NCI-H1105 (cell line): ENCODE data around the gene ZG16.

Experiments
- DNase-seq: peaks from one replicate; lab custom pipeline; 2025; lab: John Stamatoyannopoulos, UW

The ZG16 gene

DNA sequence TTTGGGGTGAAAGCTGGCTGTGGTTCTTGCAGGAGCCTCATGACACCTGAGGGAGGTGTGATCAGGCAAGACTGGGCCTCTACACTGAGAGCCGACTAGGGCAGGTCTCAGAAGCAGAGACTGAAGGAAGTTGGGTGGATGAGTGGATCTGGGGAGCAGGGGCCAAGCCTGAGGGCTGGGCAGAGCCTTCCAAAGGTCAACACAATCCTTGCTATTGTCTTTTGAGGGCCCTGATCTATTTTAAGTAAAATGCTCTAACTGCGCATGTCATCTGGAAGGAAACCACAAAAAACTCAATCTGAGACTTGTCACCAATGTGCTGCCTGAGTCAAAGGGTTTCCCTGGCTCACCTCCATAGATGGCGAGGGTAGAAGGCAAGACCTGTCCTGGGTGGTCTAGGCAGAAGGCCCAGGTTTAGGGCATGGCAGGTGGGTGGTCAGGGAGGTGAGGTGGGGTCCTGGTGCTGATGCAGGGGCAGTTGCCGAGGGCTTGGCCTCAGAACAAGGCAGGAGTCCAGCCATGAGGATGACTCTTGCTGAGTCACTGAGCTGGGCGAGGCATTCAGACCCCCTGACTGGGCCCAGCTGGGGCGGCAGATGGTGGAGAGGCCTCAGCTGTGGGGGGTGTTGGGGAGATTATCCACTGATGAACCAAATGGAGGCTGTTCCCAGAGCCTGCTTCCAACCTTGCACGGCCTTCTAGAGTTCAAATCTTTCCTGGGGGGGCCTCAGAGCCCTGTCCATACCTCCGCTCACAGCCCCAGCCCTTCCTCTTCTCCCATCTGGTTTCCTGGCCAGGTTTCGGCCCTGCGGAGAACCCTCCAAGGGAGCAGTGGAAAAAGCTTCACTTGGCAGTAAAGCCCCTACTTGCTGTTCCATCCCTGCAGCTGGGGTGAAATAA is 47.3 kb downstream of the ZG16 start:
- no peak for DNase-seq

GRCh38 chr16:29826342-29826695 is 48.3 kb downstream of the ZG16 start:
- DNase-seq: no peak

DNA sequence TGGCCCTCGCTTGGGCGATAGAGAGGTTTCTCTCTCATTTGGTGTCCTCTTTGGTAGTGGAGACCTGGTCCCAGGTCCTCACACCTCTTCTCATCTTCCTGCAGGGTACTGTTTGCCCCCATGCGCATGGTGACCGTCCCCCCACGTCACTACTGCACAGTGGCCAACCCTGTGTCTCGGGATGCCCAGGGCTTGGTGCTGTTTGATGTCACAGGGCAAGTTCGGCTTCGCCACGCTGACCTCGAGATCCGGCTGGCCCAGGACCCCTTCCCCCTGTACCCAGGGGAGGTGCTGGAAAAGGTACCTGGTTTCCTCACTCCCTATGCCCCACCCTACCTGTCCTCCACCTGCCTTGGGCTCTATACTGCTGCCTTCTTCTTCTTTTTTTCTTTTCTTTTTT is 52.7 kb downstream of the ZG16 start:
- no peak for DNase-seq

DNA sequence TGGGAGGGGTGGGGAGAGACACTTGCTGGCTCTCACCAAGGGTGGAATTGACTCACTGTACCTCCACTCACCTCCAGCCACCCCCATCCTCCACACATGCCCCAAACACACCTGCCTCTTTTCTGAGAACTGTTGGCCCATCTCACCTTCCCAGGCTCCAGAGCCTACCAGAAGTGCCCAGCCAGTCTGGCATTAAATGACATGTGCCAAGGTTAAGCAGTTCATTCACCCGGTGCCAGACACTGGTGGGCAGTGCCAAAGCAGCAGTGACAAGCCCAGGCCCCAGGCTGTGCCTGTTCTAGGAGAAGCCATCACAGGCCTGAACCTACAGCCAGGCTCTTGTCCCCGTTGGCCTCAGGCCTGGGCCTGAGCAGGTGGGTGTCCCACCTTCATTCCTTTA is 53.4 kb downstream of the ZG16 start:
- DNase-seq: no peak
